Peyer's patch (tissue), 4 donors: Measurements from ENCODE around the gene DROSHA.

Source experiments
- POLR2A ChIP-seq, 2 donors: fragments of 450-650 bp; IDR thresholded peaks; one replicate each; pipeline ENCODE4 v1.5.1; 2017; ENCODE audit warnings: antibody characterized with exemption in 2 of 2, mild to moderate bottlenecking in 2 of 2, moderate library complexity in 2 of 2
- TF ChIP-seq, protein P1 (sequence below), 6 experiments: fragments of 450-650 bp in 4 of 6; fragments of 200-600 bp in 2 of 6; sonication (generic) in 1 of 6; IDR thresholded peaks; one replicate each; pipeline ENCODE4 v1.5.1; 2017 to 2019; ENCODE audit warnings: antibody characterized with exemption in 6 of 6, mild to moderate bottlenecking in 3 of 6, moderate library complexity in 1 of 6

- TF ChIP-seq, protein P1, sequence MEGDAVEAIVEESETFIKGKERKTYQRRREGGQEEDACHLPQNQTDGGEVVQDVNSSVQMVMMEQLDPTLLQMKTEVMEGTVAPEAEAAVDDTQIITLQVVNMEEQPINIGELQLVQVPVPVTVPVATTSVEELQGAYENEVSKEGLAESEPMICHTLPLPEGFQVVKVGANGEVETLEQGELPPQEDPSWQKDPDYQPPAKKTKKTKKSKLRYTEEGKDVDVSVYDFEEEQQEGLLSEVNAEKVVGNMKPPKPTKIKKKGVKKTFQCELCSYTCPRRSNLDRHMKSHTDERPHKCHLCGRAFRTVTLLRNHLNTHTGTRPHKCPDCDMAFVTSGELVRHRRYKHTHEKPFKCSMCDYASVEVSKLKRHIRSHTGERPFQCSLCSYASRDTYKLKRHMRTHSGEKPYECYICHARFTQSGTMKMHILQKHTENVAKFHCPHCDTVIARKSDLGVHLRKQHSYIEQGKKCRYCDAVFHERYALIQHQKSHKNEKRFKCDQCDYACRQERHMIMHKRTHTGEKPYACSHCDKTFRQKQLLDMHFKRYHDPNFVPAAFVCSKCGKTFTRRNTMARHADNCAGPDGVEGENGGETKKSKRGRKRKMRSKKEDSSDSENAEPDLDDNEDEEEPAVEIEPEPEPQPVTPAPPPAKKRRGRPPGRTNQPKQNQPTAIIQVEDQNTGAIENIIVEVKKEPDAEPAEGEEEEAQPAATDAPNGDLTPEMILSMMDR (IDR thresholded peaks at IDR 0.05) = no peak
- TF ChIP-seq POLR2A (IDR thresholded peaks at IDR 0.05) = no peak
Measured at GRCh38 chr5:31561946-31562345, 30.1 kb upstream of the DROSHA start.
